Uterus (tissue), 4 donors: ENCODE results near the gene PMEPA1. TPM values are rescaled to one million over a fixed set of nuclear protein-coding genes. Genes with fewer than 3 reads are reported as not detected.

Experiments
- DNase-seq, 2 donors: peaks; one replicate each; pipeline ENCODE4 v3.0.0-alpha.2; 2019 to 2020
- H3K27ac ChIP-seq, 2 donors: fragments of 200-600 bp; sonication (generic); 1 replicate in 1 of 2; 2 replicates in 1 of 2; pipeline ENCODE4 v1.5.1; 2016 to 2018
- H3K27me3 ChIP-seq, 2 donors: fragments of 200-600 bp; sonication (generic); one replicate each; pipeline ENCODE4 v1.5.1; 2018 to 2019; ENCODE audit warnings: control low read depth in 1 of 2
- H3K36me3 ChIP-seq, 2 donors: fragments of 200-600 bp; sonication (generic); one replicate each; pipeline ENCODE4 v1.5.1; 2019; ENCODE audit warnings: control low read depth in 1 of 2
- H3K4me1 ChIP-seq, 2 donors: fragments of 200-600 bp; sonication (generic); one replicate each; pipeline ENCODE4 v1.5.1; 2018 to 2019; ENCODE audit warnings: control low read depth in 1 of 2
- H3K4me3 ChIP-seq, 2 donors: fragments of 200-600 bp; sonication (generic); 1 replicate in 1 of 2; 2 replicates in 1 of 2; pipeline ENCODE4 v1.5.1; 2018 to 2019; ENCODE audit warnings: mild to moderate bottlenecking in 1 of 2
- H3K9me3 ChIP-seq, 2 donors: fragments of 200-600 bp; sonication (generic); one replicate each; pipeline ENCODE4 v1.5.1; 2019; ENCODE audit warnings: control low read depth in 1 of 2
- CTCF ChIP-seq, 4 experiments: fragments of 200-600 bp in 2 of 4; fragments of 450-650 bp in 2 of 4; sonication (generic) in 2 of 4; IDR thresholded peaks; one replicate each; pipeline ENCODE4 v1.5.1; 2016 to 2019; ENCODE audit warnings: antibody characterized with exemption in 4 of 4, mild to moderate bottlenecking in 2 of 4, moderate library complexity in 1 of 4
- POLR2A ChIP-seq, 2 donors: fragments of 450-650 bp; IDR thresholded peaks; one replicate each; pipeline ENCODE4 v1.6.1; 2016; ENCODE audit warnings: antibody characterized with exemption in 2 of 2, mild to moderate bottlenecking in 1 of 2, moderate library complexity in 1 of 2
- intact Hi-C: fragments of 100-400 bp; cut with DNase I; formaldehyde crosslinking; loops from one replicate; pipeline ENCODE4 v1.15.1; 2023; ENCODE audit warnings: low total_unique reads
- total RNA-seq, 4 donors: library from RNA; depleted of rRNA in 3 of 4; stranded (reverse); fragments of >200 nt in 3 of 4; gene quantifications; one replicate each; pipeline versions ENCODE4 v1.1.0 to v1.2.4, GENCODE V29; 2014 to 2023
- donor health status: DM: yes; HTN: yes; CAD: no.

The PMEPA1 gene
- 10 to 100 TPM in 3 of 4 donors, 1 to 10 TPM in 1; 5.6 to 51.9 (median 33.5) TPM for total RNA-seq

GRCh38 chr20:57709823-57710799, at the start of gene PMEPA1:
PMEPA1 (minus strand) TSS chr20:57710015; CDS start chr20:57709582, 433 bp downstream.
- H3K27me3 ChIP-seq, result no peaks in the 10 kb centered on the region
- H3K4me1 ChIP-seq, result peaks cover 4% of the 10 kb centered on the region in 2 donors
- TF ChIP-seq CTCF (IDR thresholded peaks at IDR 0.05), result peak in 1 of 4 experiments; percentile 35
- peak; percentile 93 to 98 for TF ChIP-seq POLR2A (IDR thresholded peaks at IDR 0.05)
- H3K9me3 ChIP-seq, result no peaks in the 10 kb centered on the region
- peak; percentile 96 for DNase-seq
- H3K27ac ChIP-seq, result peak within 1 kb of the TSS; percentile 75 to 87
- H3K36me3 ChIP-seq, result no peaks in the 10 kb centered on the region
- H3K4me3 ChIP-seq, result peak within 1 kb of the TSS; percentile 50 to 68
- intact Hi-C loops, result no loop called here

- H3K36me3 ChIP-seq, result no peaks in the 10 kb centered on the region
- no peak for DNase-seq
- no peak overlapping the region for H3K27ac ChIP-seq
- H3K4me1 ChIP-seq, result peaks cover 0 to 5% of the 10 kb centered on the region in 2 donors
- no peak overlapping the region for H3K4me3 ChIP-seq
- no peaks in the 10 kb centered on the region for H3K27me3 ChIP-seq
- TF ChIP-seq POLR2A (IDR thresholded peaks at IDR 0.05) (no peak), CTCF (IDR thresholded peaks at IDR 0.05) (no peak)
- intact Hi-C loops, result no loop called here
- H3K9me3 ChIP-seq, result no peaks in the 10 kb centered on the region
Observed at GRCh38 chr20:57757767-57758166, 48.0 kb upstream of the PMEPA1 start.

- no peak overlapping the region for H3K4me3 ChIP-seq
- H3K4me1 ChIP-seq, result peaks cover 0 to 5% of the 10 kb centered on the region in 2 donors
- no peaks in the 10 kb centered on the region for H3K36me3 ChIP-seq
- no peak for TF ChIP-seq CTCF (IDR thresholded peaks at IDR 0.05)
- TF ChIP-seq POLR2A (IDR thresholded peaks at IDR 0.05), result no peak
- H3K27ac ChIP-seq, result no peak overlapping the region
- peak in 1 of 2 donors; percentile 1 for DNase-seq
- intact Hi-C loops, result no loop called here
- no peaks in the 10 kb centered on the region for H3K27me3 ChIP-seq
- H3K9me3 ChIP-seq, result no peaks in the 10 kb centered on the region
Observed at GRCh38 chr20:57756921-57757320, 47.1 kb upstream of the PMEPA1 start.

- intact Hi-C loops, result no loop called here
- H3K4me3 ChIP-seq, result no peak overlapping the region
- peaks cover 0 to 5% of the 10 kb centered on the region in 2 donors for H3K4me1 ChIP-seq
- no peak for TF ChIP-seq CTCF (IDR thresholded peaks at IDR 0.05)
- TF ChIP-seq POLR2A (IDR thresholded peaks at IDR 0.05), result no peak
- DNase-seq, result peak in 1 of 2 donors; percentile 1
- no peaks in the 10 kb centered on the region for H3K36me3 ChIP-seq
- no peak overlapping the region for H3K27ac ChIP-seq
- H3K27me3 ChIP-seq, result no peaks in the 10 kb centered on the region
- no peaks in the 10 kb centered on the region for H3K9me3 ChIP-seq
Observed at GRCh38 chr20:57756213-57756612, 46.4 kb upstream of the PMEPA1 start.

GRCh38 chr20:57755609-57756008, 45.8 kb upstream of the PMEPA1 start:
- no peak overlapping the region for H3K27ac ChIP-seq
- H3K4me3 ChIP-seq, result no peak overlapping the region
- peak in 1 of 2 donors; percentile 1 for DNase-seq
- no peaks in the 10 kb centered on the region for H3K36me3 ChIP-seq
- H3K4me1 ChIP-seq, result peaks cover 0 to 5% of the 10 kb centered on the region in 2 donors
- TF ChIP-seq CTCF (IDR thresholded peaks at IDR 0.05) (no peak), POLR2A (IDR thresholded peaks at IDR 0.05) (no peak)
- H3K9me3 ChIP-seq, result no peaks in the 10 kb centered on the region
- no peaks in the 10 kb centered on the region for H3K27me3 ChIP-seq
- intact Hi-C loops, result no loop called here
